HCT116 (cell line): Measurements from ENCODE around the gene SLC35F6. TPM values are rescaled to one million over a fixed set of nuclear protein-coding genes. Genes with fewer than 3 reads are reported as not detected.

ENCODE experiments used
- ATAC-seq: fragments of 200-7000 bp; cut with Tn5 transposase; 2 replicates; pipeline ENCODE4 v1.9.1; 2020; ENCODE audit warnings: mild to moderate bottlenecking, moderate library complexity
- BruUV-seq: library from RNA; stranded (reverse); fragments of 400-500 nt; replicated peaks from 2 replicates; lab custom pipeline; 2021; lab: Mats Ljungman, UMichigan
- CTCF ChIA-PET: fragments of 300-600 bp; sonication (Branson Sonifier 250); formaldehyde crosslinking; loops from one replicate; lab custom pipeline; 2021; ENCODE audit warnings: antibody characterized with exemption; lab: Charles Lee
- POLR2A ChIA-PET: fragments of 300-600, 350-600 bp; sonication (Branson Sonifier 250); formaldehyde crosslinking; loops from one replicate; lab custom pipeline; 2021; ENCODE audit warnings: antibody characterized with exemption; lab: Charles Lee
- RAD21 ChIA-PET, 2 experiments: fragments of 300-600 bp; sonication (Branson Sonifier 250); formaldehyde crosslinking; loops; one replicate each; lab custom pipeline; 2023; ENCODE audit warnings: low total read pairs in 2 of 2; ENCODE audit not compliant: uncharacterized antibody in 2 of 2, unreplicated experiment in 2 of 2, low non-redundant PET in 1 of 2; lab: Charles Lee
- DNase-seq: peaks from one replicate; pipeline ENCODE4 v3.0.0-alpha.2; 2010; ENCODE audit warnings: low read depth, low spot score
- H2AFZ ChIP-seq: fragments of 200-600 bp; shearing (Covaris generic), sonication (generic); 2 replicates; pipeline ENCODE4 v1.6.1; 2017; ENCODE audit warnings: low read depth, mixed run types, mixed read lengths, antibody characterized with exemption, low read length; ENCODE audit not compliant: poor library complexity, severe bottlenecking
- H3K27ac ChIP-seq: 2 replicates; pipeline ENCODE4 v1.5.1; 2012; ENCODE audit warnings: low read depth, low read length
- H3K27me3 ChIP-seq: fragments of 200-600 bp; sonication (generic); 2 replicates; pipeline ENCODE4 v1.6.1; 2016; ENCODE audit warnings: mixed run types, low read length, mixed read lengths; ENCODE audit not compliant: insufficient read depth
- H3K36me3 ChIP-seq, 2 experiments: fragments of 200-500 bp in 1 of 2; fragments of 200-600 bp in 1 of 2; sonication (Bioruptor generic) in 1 of 2; sonication (generic) in 1 of 2; 2 replicates each; pipeline versions ENCODE4 v1.5.1 to v1.6.1; 2014 to 2016; ENCODE audit warnings: low read length in 2 of 2, inconsistent platforms in 1 of 2, mixed read lengths in 1 of 2, mixed run types in 1 of 2; ENCODE audit not compliant: insufficient read depth in 2 of 2, control insufficient read depth in 1 of 2
- H3K4me1 ChIP-seq, 2 experiments: fragments of 200-600 bp in 1 of 2; sonication (generic) in 1 of 2; 2 replicates each; pipeline versions ENCODE4 v1.5.1 to v1.6.1; 2012 to 2017; ENCODE audit warnings: low read length in 2 of 2, inconsistent platforms in 1 of 2, mild to moderate bottlenecking in 1 of 2, mixed read lengths in 1 of 2, mixed run types in 1 of 2, moderate library complexity in 1 of 2; ENCODE audit not compliant: insufficient read depth in 2 of 2, control insufficient read depth in 1 of 2
- H3K4me2 ChIP-seq: fragments of 200-600 bp; sonication (generic); 2 replicates; pipeline ENCODE4 v1.6.1; 2017; ENCODE audit warnings: mixed run types, low read length, mixed read lengths
- H3K4me3 ChIP-seq, 2 experiments: fragments of 200-600 bp in 1 of 2; sonication (generic) in 1 of 2; replicated peaks in 1 of 2; 2 replicates each; pipeline ENCODE4 v1.5.1; 2011 to 2016; ENCODE audit warnings: low read length in 2 of 2, control low read depth in 1 of 2, low read depth in 1 of 2, mild to moderate bottlenecking in 1 of 2, mixed read lengths in 1 of 2, mixed run types in 1 of 2
- H3K79me2 ChIP-seq: fragments of 200-600 bp; sonication (generic); 2 replicates; pipeline ENCODE4 v1.6.1; 2017; ENCODE audit warnings: mild to moderate bottlenecking, mixed run types, low read length, moderate library complexity, mixed read lengths; ENCODE audit not compliant: insufficient read depth
- H3K9ac ChIP-seq: fragments of 200-600 bp; sonication (generic); 2 replicates; pipeline ENCODE4 v1.6.1; 2016; ENCODE audit warnings: low read length, mixed read lengths
- H3K9me2 ChIP-seq: fragments of 200-600 bp; sonication (generic), shearing (Covaris generic); 2 replicates; pipeline ENCODE4 v1.6.1; 2017; ENCODE audit warnings: mixed run types, mild to moderate bottlenecking, moderate library complexity; ENCODE audit not compliant: insufficient read depth
- H3K9me3 ChIP-seq, 2 experiments: fragments of 200-500 bp in 1 of 2; fragments of 200-600 bp in 1 of 2; sonication (Bioruptor generic) in 1 of 2; sonication (generic) in 1 of 2; 2 replicates each; pipeline ENCODE4 v1.6.1; 2014 to 2017; ENCODE audit warnings: low read length in 2 of 2, mixed read lengths in 2 of 2, inconsistent platforms in 1 of 2, low read depth in 1 of 2, mild to moderate bottlenecking in 1 of 2, mixed run types in 1 of 2, moderate library complexity in 1 of 2; ENCODE audit not compliant: control insufficient read depth in 1 of 2, insufficient read depth in 1 of 2
- H4K20me1 ChIP-seq: fragments of 200-600 bp; sonication (generic), shearing (Covaris generic); 2 replicates; pipeline ENCODE4 v1.6.1; 2017; ENCODE audit warnings: mixed run types, mild to moderate bottlenecking, moderate library complexity; ENCODE audit not compliant: insufficient read depth
- CBX3 ChIP-seq: IDR thresholded peaks from 2 replicates; pipeline ENCODE4 v1.6.1; 2012; ENCODE audit warnings: low read depth
- CEBPB ChIP-seq: IDR thresholded peaks from 2 replicates; pipeline ENCODE4 v1.6.1; 2012; ENCODE audit warnings: low read depth
- EGR1 ChIP-seq: IDR thresholded peaks from 2 replicates; pipeline ENCODE4 v1.6.1; 2012; ENCODE audit warnings: low read depth
- ELF1 ChIP-seq: IDR thresholded peaks from 2 replicates; pipeline ENCODE4 v1.6.1; 2012; ENCODE audit warnings: low read depth, borderline replicate concordance
- EZH2 ChIP-seq: fragments of 200-600 bp; sonication (generic); IDR thresholded peaks from 2 replicates; pipeline ENCODE4 v1.6.1; 2017; ENCODE audit warnings: antibody characterized with exemption, mixed run types
- EZH2phosphoT487 ChIP-seq: fragments of 200-600 bp; IDR thresholded peaks from 2 replicates; pipeline ENCODE4 v1.6.1; 2018; ENCODE audit warnings: antibody characterized with exemption, borderline replicate concordance
- FOSL1 ChIP-seq: IDR thresholded peaks from 2 replicates; pipeline ENCODE4 v1.6.1; 2012; ENCODE audit warnings: low read depth
- JUND ChIP-seq: IDR thresholded peaks from 2 replicates; pipeline ENCODE4 v1.6.1; 2012
- POLR2A ChIP-seq: IDR thresholded peaks from 2 replicates; pipeline ENCODE4 v1.7.0; 2011; ENCODE audit warnings: borderline replicate concordance; ENCODE audit not compliant: insufficient read depth, insufficient read length; ENCODE audit errors: extremely low read depth
- POLR2AphosphoS5 ChIP-seq: IDR thresholded peaks from 2 replicates; pipeline ENCODE4 v1.6.1; 2011; ENCODE audit warnings: mild to moderate bottlenecking, low read depth, low read length, moderate library complexity
- RAD21 ChIP-seq: IDR thresholded peaks from 2 replicates; pipeline ENCODE4 v1.6.1; 2012; ENCODE audit warnings: low read depth, mild to moderate bottlenecking
- SIN3A ChIP-seq: IDR thresholded peaks from 2 replicates; pipeline ENCODE4 v1.6.1; 2012; ENCODE audit warnings: low read depth
- SP1 ChIP-seq: IDR thresholded peaks from 2 replicates; pipeline ENCODE4 v1.6.1; 2012; ENCODE audit warnings: low read depth
- SRF ChIP-seq: IDR thresholded peaks from 2 replicates; pipeline ENCODE4 v1.6.1; 2012; ENCODE audit warnings: low read depth
- YY1 ChIP-seq: IDR thresholded peaks from 2 replicates; pipeline ENCODE4 v1.6.1; 2011; ENCODE audit warnings: low read length, low read depth, moderate library complexity, mild to moderate bottlenecking; ENCODE audit not compliant: insufficient replicate concordance; ENCODE audit errors: extremely low read depth
- ZFX ChIP-seq: fragments of 450-650 bp; IDR thresholded peaks from 2 replicates; pipeline ENCODE4 v1.6.1; 2017
- ZNF274 ChIP-seq: fragments of 200-500 bp; sonication (Bioruptor generic); IDR thresholded peaks from 2 replicates; pipeline ENCODE4 v1.6.1; 2014; ENCODE audit warnings: mild to moderate bottlenecking, low read depth, low read length, inconsistent platforms
- intact Hi-C: fragments of 100-400 bp; cut with micrococcal nuclease; formaldehyde crosslinking; loops from 2 replicates; pipeline ENCODE4 v1.10.0; 2022
- total RNA-seq: library from RNA; stranded (reverse); gene quantifications from one replicate; pipeline ENCODE4 v1.2.1, GENCODE V29; 2021; ENCODE audit not compliant: unreplicated experiment
- TF ChIP-seq, protein P1 (sequence below): IDR thresholded peaks from 2 replicates; pipeline ENCODE4 v1.6.1; 2012
- TF ChIP-seq, protein P2 (sequence below): IDR thresholded peaks from 2 replicates; pipeline ENCODE4 v1.6.1; 2012; ENCODE audit warnings: low read depth
- TF ChIP-seq, protein P3 (sequence below): IDR thresholded peaks from 2 replicates; pipeline ENCODE4 v1.6.1; 2011; ENCODE audit warnings: mild to moderate bottlenecking, low read length, moderate library complexity; ENCODE audit not compliant: insufficient replicate concordance; ENCODE audit errors: extremely low read depth
- TF ChIP-seq, protein P4 (sequence below): IDR thresholded peaks from 2 replicates; pipeline ENCODE4 v1.6.1; 2012

The SLC35F6 gene
- total RNA-seq, 1 experiment from 2014 or later: 34.5 TPM

DNA sequence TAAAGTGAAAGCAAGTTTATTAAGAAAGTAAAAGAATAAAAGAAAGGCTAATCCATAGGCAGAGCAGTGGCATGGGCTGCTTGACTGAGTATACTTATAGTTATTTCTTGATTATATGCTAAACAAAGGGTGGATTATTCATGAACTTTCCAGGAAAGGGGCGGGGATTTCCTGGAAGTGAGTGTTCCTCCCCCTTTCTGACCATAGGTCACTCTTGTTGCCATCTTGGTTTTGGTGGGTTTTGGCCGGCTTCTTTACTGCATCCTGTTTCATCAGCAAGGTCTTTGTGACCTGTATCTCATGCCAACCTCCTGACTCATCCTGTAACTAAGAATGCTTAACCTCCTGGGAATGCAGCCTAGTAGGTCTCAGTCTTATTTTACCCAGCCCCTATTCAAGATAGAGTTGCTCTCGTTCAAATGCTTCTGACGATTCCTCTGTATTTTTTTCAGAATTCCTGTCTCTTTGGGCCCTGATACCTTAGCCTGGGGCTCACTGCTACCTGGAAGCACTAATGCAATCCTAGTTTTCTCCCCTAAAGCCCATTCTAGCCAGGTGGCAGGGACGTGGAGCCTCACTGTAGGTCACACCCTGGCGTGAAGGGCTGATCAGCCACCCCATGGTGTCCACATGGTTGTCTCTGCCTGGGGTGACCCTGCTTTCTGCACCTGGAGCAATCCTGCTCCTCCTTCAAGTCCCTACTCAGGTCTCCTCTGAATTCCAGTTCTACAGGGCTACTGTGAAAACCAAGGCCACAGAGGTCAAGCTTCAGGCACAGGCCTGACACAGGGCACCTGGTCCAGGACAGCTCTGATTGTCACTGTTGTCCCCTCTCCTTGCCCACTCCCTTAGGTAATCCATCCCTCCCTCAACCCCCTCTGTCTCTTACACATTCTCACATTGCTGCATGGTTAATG is 6.0 kb upstream of the SLC35F6 start:
- ATAC-seq: peak; percentile 87
- H3K9me2 ChIP-seq: no peaks in the 10 kb centered on the region
- H3K36me3 ChIP-seq: no peaks in the 10 kb centered on the region
- CTCF ChIA-PET: interaction anchor here (1.5 kb wide), 1 partner anchor 13 kb away, joined by 4 read pairs; no protein-coding TSS in a partner anchor
- H3K27ac ChIP-seq: peak overlapping the region; percentile 73
- H3K9ac ChIP-seq: peak overlapping the region; percentile 64
- intact Hi-C loops: no loop called here
- H3K4me2 ChIP-seq: peak overlapping the region; percentile 78
- H3K4me3 ChIP-seq: peak overlapping the region in 1 of 2 experiments; percentile 42; a peak in 2 of 4 replicates
- peaks cover 18 to 45% of the 10 kb centered on the region in 2 experiments for H3K4me1 ChIP-seq
- BruUV-seq: TSS peak; percentile 100
- H4K20me1 ChIP-seq: no peaks in the 10 kb centered on the region
- RAD21 ChIA-PET: no interaction called here
- no peaks in the 10 kb centered on the region for H3K9me3 ChIP-seq
- POLR2A ChIA-PET: interaction anchor here (1.0 kb wide), 1 partner anchor 18 kb away, joined by 3 read pairs; no protein-coding TSS in a partner anchor
- peak; percentile 95 for DNase-seq
- no peaks in the 10 kb centered on the region for H3K27me3 ChIP-seq
- H2AFZ ChIP-seq: peak overlapping the region; percentile 77
- no peaks in the 10 kb centered on the region for H3K79me2 ChIP-seq
- TF ChIP-seq FOSL1 (no peak), ZNF274 (no peak), EZH2phosphoT487 (no peak), CEBPB (no peak), POLR2A (no peak), EZH2 (no peak), SRF (no peak), YY1 (peak; percentile 65), RAD21 (no peak), JUND (no peak), ELF1 (no peak), SIN3A (no peak), POLR2AphosphoS5 (peak; percentile 67), SP1 (no peak), EGR1 (no peak), ZFX (peak; percentile 58), CBX3 (no peak)
- TF ChIP-seq, protein P1, sequence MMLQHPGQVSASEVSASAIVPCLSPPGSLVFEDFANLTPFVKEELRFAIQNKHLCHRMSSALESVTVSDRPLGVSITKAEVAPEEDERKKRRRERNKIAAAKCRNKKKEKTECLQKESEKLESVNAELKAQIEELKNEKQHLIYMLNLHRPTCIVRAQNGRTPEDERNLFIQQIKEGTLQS: no peak
- TF ChIP-seq, protein P2, sequence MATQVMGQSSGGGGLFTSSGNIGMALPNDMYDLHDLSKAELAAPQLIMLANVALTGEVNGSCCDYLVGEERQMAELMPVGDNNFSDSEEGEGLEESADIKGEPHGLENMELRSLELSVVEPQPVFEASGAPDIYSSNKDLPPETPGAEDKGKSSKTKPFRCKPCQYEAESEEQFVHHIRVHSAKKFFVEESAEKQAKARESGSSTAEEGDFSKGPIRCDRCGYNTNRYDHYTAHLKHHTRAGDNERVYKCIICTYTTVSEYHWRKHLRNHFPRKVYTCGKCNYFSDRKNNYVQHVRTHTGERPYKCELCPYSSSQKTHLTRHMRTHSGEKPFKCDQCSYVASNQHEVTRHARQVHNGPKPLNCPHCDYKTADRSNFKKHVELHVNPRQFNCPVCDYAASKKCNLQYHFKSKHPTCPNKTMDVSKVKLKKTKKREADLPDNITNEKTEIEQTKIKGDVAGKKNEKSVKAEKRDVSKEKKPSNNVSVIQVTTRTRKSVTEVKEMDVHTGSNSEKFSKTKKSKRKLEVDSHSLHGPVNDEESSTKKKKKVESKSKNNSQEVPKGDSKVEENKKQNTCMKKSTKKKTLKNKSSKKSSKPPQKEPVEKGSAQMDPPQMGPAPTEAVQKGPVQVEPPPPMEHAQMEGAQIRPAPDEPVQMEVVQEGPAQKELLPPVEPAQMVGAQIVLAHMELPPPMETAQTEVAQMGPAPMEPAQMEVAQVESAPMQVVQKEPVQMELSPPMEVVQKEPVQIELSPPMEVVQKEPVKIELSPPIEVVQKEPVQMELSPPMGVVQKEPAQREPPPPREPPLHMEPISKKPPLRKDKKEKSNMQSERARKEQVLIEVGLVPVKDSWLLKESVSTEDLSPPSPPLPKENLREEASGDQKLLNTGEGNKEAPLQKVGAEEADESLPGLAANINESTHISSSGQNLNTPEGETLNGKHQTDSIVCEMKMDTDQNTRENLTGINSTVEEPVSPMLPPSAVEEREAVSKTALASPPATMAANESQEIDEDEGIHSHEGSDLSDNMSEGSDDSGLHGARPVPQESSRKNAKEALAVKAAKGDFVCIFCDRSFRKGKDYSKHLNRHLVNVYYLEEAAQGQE: no peak
- TF ChIP-seq, protein P3, sequence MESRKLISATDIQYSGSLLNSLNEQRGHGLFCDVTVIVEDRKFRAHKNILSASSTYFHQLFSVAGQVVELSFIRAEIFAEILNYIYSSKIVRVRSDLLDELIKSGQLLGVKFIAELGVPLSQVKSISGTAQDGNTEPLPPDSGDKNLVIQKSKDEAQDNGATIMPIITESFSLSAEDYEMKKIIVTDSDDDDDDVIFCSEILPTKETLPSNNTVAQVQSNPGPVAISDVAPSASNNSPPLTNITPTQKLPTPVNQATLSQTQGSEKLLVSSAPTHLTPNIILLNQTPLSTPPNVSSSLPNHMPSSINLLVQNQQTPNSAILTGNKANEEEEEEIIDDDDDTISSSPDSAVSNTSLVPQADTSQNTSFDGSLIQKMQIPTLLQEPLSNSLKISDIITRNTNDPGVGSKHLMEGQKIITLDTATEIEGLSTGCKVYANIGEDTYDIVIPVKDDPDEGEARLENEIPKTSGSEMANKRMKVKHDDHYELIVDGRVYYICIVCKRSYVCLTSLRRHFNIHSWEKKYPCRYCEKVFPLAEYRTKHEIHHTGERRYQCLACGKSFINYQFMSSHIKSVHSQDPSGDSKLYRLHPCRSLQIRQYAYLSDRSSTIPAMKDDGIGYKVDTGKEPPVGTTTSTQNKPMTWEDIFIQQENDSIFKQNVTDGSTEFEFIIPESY: no peak
- TF ChIP-seq, protein P4, sequence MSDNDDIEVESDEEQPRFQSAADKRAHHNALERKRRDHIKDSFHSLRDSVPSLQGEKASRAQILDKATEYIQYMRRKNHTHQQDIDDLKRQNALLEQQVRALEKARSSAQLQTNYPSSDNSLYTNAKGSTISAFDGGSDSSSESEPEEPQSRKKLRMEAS: no peak
